DND-41 (cell line): Measurements from ENCODE around the gene TREX2.

Experiments
- CTCF ChIP-seq: IDR thresholded peaks from 2 replicates; pipeline ENCODE4 v1.5.1; 2012; ENCODE audit warnings: borderline replicate concordance, low read length, moderate library complexity, mild to moderate bottlenecking; ENCODE audit not compliant: poor library complexity, severe bottlenecking; ENCODE audit errors: extremely low read depth
- EZH2 ChIP-seq: IDR thresholded peaks from 3 replicates; pipeline ENCODE4 v1.6.1; 2012; ENCODE audit warnings: borderline replicate concordance, low read depth, mild to moderate bottlenecking, moderate library complexity, low read length, inconsistent platforms; ENCODE audit not compliant: severe bottlenecking

- TF ChIP-seq EZH2 (no peak), CTCF (no peak)
These were observed 11.1 kb downstream of the TREX2 start for GRCh38 chrX:153434801-153435200.
